OCI-LY3 (cell line): ENCODE measurements around the gene LARP1.

Experiments used
- H2AFZ ChIP-seq: fragments of 200-600, 300-600 bp; shearing (Covaris generic); 2 replicates; pipeline ENCODE4 v1.6.0; 2014; ENCODE audit warnings: antibody characterized with exemption, low read depth, low read length
- H3K27ac ChIP-seq: fragments of 200-600, 300-600 bp; sonication (generic); 2 replicates; pipeline ENCODE4 v1.5.1; 2014; ENCODE audit warnings: mild to moderate bottlenecking, low read length, moderate library complexity, mixed read lengths
- H3K27me3 ChIP-seq: fragments of 200-600, 300-600 bp; sonication (generic); 2 replicates; pipeline ENCODE4 v1.6.1; 2014; ENCODE audit warnings: low read depth, low read length, mixed read lengths
- H3K36me3 ChIP-seq: fragments of 200-600, 300-600 bp; sonication (generic); replicated peaks from 2 replicates; pipeline ENCODE3; 2014; ENCODE audit warnings: low read depth, low read length, mixed read lengths
- H3K4me1 ChIP-seq: fragments of 300-600, 200-600 bp; sonication (generic); 2 replicates; pipeline ENCODE4 v1.6.1; 2014; ENCODE audit warnings: low read length, mixed read lengths
- H3K4me2 ChIP-seq: fragments of 200-600, 300-600 bp; sonication (generic); 2 replicates; pipeline ENCODE4 v1.6.1; 2014; ENCODE audit warnings: low read length, mixed read lengths
- H3K4me3 ChIP-seq: fragments of 300-600, 200-600 bp; sonication (generic); 2 replicates; pipeline ENCODE4 v1.5.1; 2014; ENCODE audit warnings: antibody characterized with exemption, mild to moderate bottlenecking, low read length, moderate library complexity
- H3K79me2 ChIP-seq: fragments of 300-600, 200-600 bp; shearing (Covaris generic); 2 replicates; pipeline ENCODE4 v1.6.1; 2014; ENCODE audit warnings: mild to moderate bottlenecking, low read length, mixed read lengths
- H3K9ac ChIP-seq: fragments of 300-600, 200-600 bp; shearing (Covaris generic); 2 replicates; pipeline ENCODE4 v1.6.0; 2014; ENCODE audit warnings: mild to moderate bottlenecking, low read length, moderate library complexity
- H3K9me3 ChIP-seq: fragments of 200-600, 300-600 bp; shearing (Covaris generic); 2 replicates; pipeline ENCODE4 v1.6.1; 2014; ENCODE audit warnings: low read length, mixed read lengths; ENCODE audit not compliant: insufficient read depth
- H4K20me1 ChIP-seq: fragments of 200-600, 300-600 bp; sonication (generic); 2 replicates; pipeline ENCODE4 v1.6.1; 2016; ENCODE audit warnings: low read length, mixed read lengths; ENCODE audit not compliant: insufficient read depth
- CTCF ChIP-seq: fragments of 200-600, 300-600 bp; sonication (generic); IDR thresholded peaks from 2 replicates; pipeline ENCODE4 v1.5.1; 2014; ENCODE audit warnings: antibody characterized with exemption, low read length, low read depth
- EZH2phosphoT487 ChIP-seq: fragments of 200-600 bp; shearing (Covaris generic); IDR thresholded peaks from 2 replicates; pipeline ENCODE4 v1.6.1; 2018; ENCODE audit warnings: antibody characterized with exemption, mixed run types, low read depth

The LARP1 gene

GRCh38 chr5:154816891-154817492 lies 61.8 kb downstream of the LARP1 start:
- Histone ChIP-seq H3K36me3 (peaks cover 28% of the 10 kb centered on the region), H3K27ac (no peak overlapping the region), H3K9ac (no peak overlapping the region), H4K20me1 (no peaks in the 10 kb centered on the region), H3K4me3 (no peak overlapping the region), H3K9me3 (no peaks in the 10 kb centered on the region), H3K27me3 (no peaks in the 10 kb centered on the region), H2AFZ (no peak overlapping the region), H3K4me2 (no peak overlapping the region), H3K79me2 (no peaks in the 10 kb centered on the region), H3K4me1 (no peaks in the 10 kb centered on the region)
- TF ChIP-seq CTCF = no peak
- TF ChIP-seq EZH2phosphoT487 = no peak

GRCh38 chr5:154817815-154818214 lies 62.6 kb downstream of the LARP1 start:
- TF ChIP-seq CTCF = no peak
- no peak for TF ChIP-seq EZH2phosphoT487
- H4K20me1 ChIP-seq = no peaks in the 10 kb centered on the region
- no peaks in the 10 kb centered on the region for H3K9me3 ChIP-seq
- no peak overlapping the region for H3K4me3 ChIP-seq
- no peaks in the 10 kb centered on the region for H3K79me2 ChIP-seq
- H2AFZ ChIP-seq = no peak overlapping the region
- no peak overlapping the region for H3K9ac ChIP-seq
- H3K4me2 ChIP-seq = no peak overlapping the region
- H3K27me3 ChIP-seq = no peaks in the 10 kb centered on the region
- peaks cover 27% of the 10 kb centered on the region for H3K36me3 ChIP-seq
- H3K27ac ChIP-seq = no peak overlapping the region
- H3K4me1 ChIP-seq = no peaks in the 10 kb centered on the region

GRCh38 chr5:154818471-154819116 lies 63.4 kb downstream of the LARP1 start:
- TF ChIP-seq CTCF (no peak), EZH2phosphoT487 (no peak)
- H3K9ac ChIP-seq = no peak overlapping the region
- peaks cover 20% of the 10 kb centered on the region for H3K36me3 ChIP-seq
- no peaks in the 10 kb centered on the region for H3K4me1 ChIP-seq
- no peaks in the 10 kb centered on the region for H3K27me3 ChIP-seq
- no peaks in the 10 kb centered on the region for H4K20me1 ChIP-seq
- H3K79me2 ChIP-seq = no peaks in the 10 kb centered on the region
- no peak overlapping the region for H3K27ac ChIP-seq
- H3K4me3 ChIP-seq = no peak overlapping the region
- no peak overlapping the region for H2AFZ ChIP-seq
- H3K4me2 ChIP-seq = no peak overlapping the region
- H3K9me3 ChIP-seq = no peaks in the 10 kb centered on the region

GRCh38 chr5:154819546-154819945 lies 64.4 kb downstream of the LARP1 start:
- Histone ChIP-seq H3K27me3 (no peaks in the 10 kb centered on the region), H4K20me1 (no peaks in the 10 kb centered on the region), H3K27ac (no peak overlapping the region), H2AFZ (no peak overlapping the region), H3K9me3 (no peaks in the 10 kb centered on the region), H3K4me2 (no peak overlapping the region), H3K4me3 (no peak overlapping the region), H3K9ac (no peak overlapping the region), H3K4me1 (no peaks in the 10 kb centered on the region), H3K79me2 (no peaks in the 10 kb centered on the region), H3K36me3 (peaks cover 23% of the 10 kb centered on the region)
- TF ChIP-seq EZH2phosphoT487 (no peak), CTCF (no peak)
